ENCODE measurements around the gene CD300LD. TPM values are rescaled to one million over a fixed set of nuclear protein-coding genes. Genes with fewer than 3 reads are reported as not detected.

Gene CD300LD
- total and polyA plus RNA-seq, 2 of the 8 experiments (the other 6 are each of a cell fraction or from before 2014, with no cell fraction given), result not detected

DNA sequence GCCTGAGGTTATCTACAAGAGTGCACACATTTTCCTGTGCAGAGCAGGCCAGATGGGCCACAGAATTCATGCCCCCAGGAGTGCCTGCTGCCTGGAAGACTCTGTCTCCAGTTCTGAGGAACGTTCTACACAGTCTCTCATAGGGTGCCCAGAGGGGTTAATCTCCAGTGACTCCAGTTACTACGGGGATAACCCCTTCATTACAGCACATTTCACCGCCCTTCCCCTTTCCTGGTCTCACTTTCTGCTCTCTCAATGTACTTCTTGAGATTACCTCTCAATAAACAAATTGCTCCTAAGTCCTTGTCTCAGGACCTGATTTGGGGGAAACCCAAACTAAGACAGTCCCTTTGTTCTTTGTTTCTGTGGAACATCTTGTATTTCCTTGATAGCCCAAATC lies 30.5 kb downstream of the CD300LD start:
- no peak for FAIRE-seq
- no peaks in the 10 kb centered on the region for H3K79me2 ChIP-seq (ENCODE audit: control insufficient read depth in 1 of 2, insufficient read depth in 2 of 2, low read length in 2 of 2)
- WGBS, 2 experiments (ENCODE audit: extremely low coverage in 1 of 2, insufficient coverage in 1 of 2, insufficient read length in 1 of 2, insufficient replicate concordance in 2 of 2, low coverage in 1 of 2, low lambda C conversion rate in 2 of 2, missing lambda C conversion rate in 1 of 2), result 72% methylated on average over 3 of the region's 3 CpGs; no CpG with 5 or more reads in 1 of the 2 experiments

More for the DNA sequence above, 30.5 kb downstream of the CD300LD start:
- H3K4me1 ChIP-seq (replicated peaks in 1 of 4; ENCODE audit: control insufficient read depth in 3 of 4, insufficient read depth in 4 of 4, low read length in 3 of 4), result peaks cover 0 to 2% (median under 1%) of the 10 kb centered on the region in 4 experiments; a peak in 2 of 7 replicates
- H3K4ac ChIP-seq (replicated peaks; ENCODE audit: insufficient read length, low read depth, low read length), result no peak overlapping the region
- H4K20me1 ChIP-seq (replicated peaks in 1 of 2; ENCODE audit: control insufficient read depth in 1 of 2, insufficient read depth in 2 of 2, low read length in 2 of 2), result peaks cover 0 to 3% of the 10 kb centered on the region in 2 experiments
- peaks cover 6% of the 10 kb centered on the region; the same call in 1 of the 2 replicates for H3K23me2 ChIP-seq (ENCODE audit: low read depth, low read length)
- H3K56ac ChIP-seq (replicated peaks; ENCODE audit: insufficient read length, low read depth, low read length), result no peak overlapping the region
- no peak overlapping the region for H2AK5ac ChIP-seq (ENCODE audit: low read depth, low read length)
- H3K23ac ChIP-seq (ENCODE audit: insufficient read length), result no peak overlapping the region
- no peak overlapping the region for H3K14ac ChIP-seq (ENCODE audit: insufficient read length)
- H4K5ac ChIP-seq (ENCODE audit: insufficient read length, low read depth, low read length), result no peak overlapping the region
- no peak overlapping the region for H3K9ac ChIP-seq (replicated peaks in 1 of 4; ENCODE audit: extremely low read depth in 1 of 4, low read depth in 3 of 4, low read length in 3 of 4)
- H2BK120ac ChIP-seq (replicated peaks; ENCODE audit: low read depth, low read length), result no peak overlapping the region
- no peak overlapping the region for H4K8ac ChIP-seq (ENCODE audit: extremely low read depth, insufficient read depth, low read length)
- no peak overlapping the region for H2BK15ac ChIP-seq (ENCODE audit: low read length)
- no peaks in the 10 kb centered on the region for H3K79me1 ChIP-seq (ENCODE audit: low read depth, low read length)
- no peak overlapping the region for H4K91ac ChIP-seq (replicated peaks; ENCODE audit: insufficient read length, low read length)
- DNase-seq (ENCODE audit: low read depth in 1 of 2, low spot score in 2 of 2), result no peak
- POLR2A ChIA-PET (ENCODE audit: partially characterized antibody), result no interaction called here
- no peak overlapping the region for H3K4me3 ChIP-seq (ENCODE audit: extremely low read depth in 1 of 4, insufficient read depth in 2 of 4, low read depth in 3 of 4, low read length in 4 of 4)
- no peak overlapping the region for H2AFZ ChIP-seq (ENCODE audit: low read length)
- CTCF ChIA-PET (ENCODE audit: partially characterized antibody), result interaction anchor here (0.8 to 1.4 kb wide), 5 partner anchors 9 to 104 kb away, joined by 3 to 5 read pairs (median 3); no protein-coding TSS in a partner anchor
- peaks cover 12 to 14% of the 10 kb centered on the region in 2 experiments for H3K9me3 ChIP-seq (ENCODE audit: insufficient read depth in 2 of 2, low read depth in 1 of 2, low read length in 1 of 2)
- no peaks in the 10 kb centered on the region for H3K36me3 ChIP-seq (ENCODE audit: control insufficient read depth in 2 of 4, insufficient read depth in 4 of 4, low read length in 3 of 4)
- H2BK20ac ChIP-seq (ENCODE audit: low read length), result no peak overlapping the region
- TF ChIP-seq SRF (IDR thresholded peaks at IDR 0.05; ENCODE audit: low read depth, low read length), result no peak
- TF ChIP-seq FOSL1 (IDR thresholded peaks at IDR 0.05; ENCODE audit: insufficient read depth, low read depth, low read length), result no peak
- TF ChIP-seq JUN (IDR thresholded peaks at IDR 0.05; ENCODE audit: low read depth, low read length), result no peak
- no peak for TF ChIP-seq EGR1 (IDR thresholded peaks at IDR 0.05; ENCODE audit: borderline replicate concordance, low read depth, low read length)
- no peak for TF ChIP-seq TBP (IDR thresholded peaks at IDR 0.05; ENCODE audit: low read depth, low read length)
- TF ChIP-seq GABPA (IDR thresholded peaks at IDR 0.05; ENCODE audit: borderline replicate concordance, insufficient read depth, low read length), result no peak
- no peak for TF ChIP-seq SIN3A (conservative IDR thresholded peaks at IDR 0.05 in 1 of 2, IDR thresholded peaks at IDR 0.05 in 1 of 2; ENCODE audit: low read depth in 1 of 2, low read length in 2 of 2)
- TF ChIP-seq CREB1 (IDR thresholded peaks at IDR 0.05), result no peak
- no peak for TF ChIP-seq POU5F1 (IDR thresholded peaks at IDR 0.05; ENCODE audit: low read depth, low read length)
- no peak for TF ChIP-seq TEAD4 (IDR thresholded peaks at IDR 0.05; ENCODE audit: low read depth, low read length)
- no peak for TF ChIP-seq KDM1A (IDR thresholded peaks at IDR 0.05; ENCODE audit: borderline replicate concordance, low read length)
- TF ChIP-seq TAF1 (IDR thresholded peaks at IDR 0.05; ENCODE audit: low read depth, low read length), result no peak
- TF ChIP-seq SP1 (IDR thresholded peaks at IDR 0.05; ENCODE audit: low read depth, low read length), result no peak
- TF ChIP-seq MAFK (IDR thresholded peaks at IDR 0.05; ENCODE audit: low read depth, low read length), result no peak
- TF ChIP-seq, protein P1, sequence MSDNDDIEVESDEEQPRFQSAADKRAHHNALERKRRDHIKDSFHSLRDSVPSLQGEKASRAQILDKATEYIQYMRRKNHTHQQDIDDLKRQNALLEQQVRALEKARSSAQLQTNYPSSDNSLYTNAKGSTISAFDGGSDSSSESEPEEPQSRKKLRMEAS (IDR thresholded peaks at IDR 0.05), result no peak
- no peak overlapping the region for H3K27ac ChIP-seq (ENCODE audit: low read depth, low read length)
- no peak overlapping the region for H2BK12ac ChIP-seq (ENCODE audit: low read depth, low read length)
- H3K4me2 ChIP-seq (ENCODE audit: insufficient read depth in 1 of 2, low read depth in 2 of 2, low read length in 2 of 2), result no peak overlapping the region
- no peak overlapping the region for H3K18ac ChIP-seq (ENCODE audit: extremely low read depth, low read length)
- no peaks in the 10 kb centered on the region; a peak in 1 of 7 replicates for H3K27me3 ChIP-seq (replicated peaks in 1 of 4; ENCODE audit: control insufficient read depth in 3 of 4, extremely low read depth in 1 of 4, insufficient read depth in 3 of 4, low read length in 3 of 4)
- no peak overlapping the region for H2BK5ac ChIP-seq (ENCODE audit: low read depth, low read length)

Data from H1 (cell line).